H1 (cell line): ENCODE data around the gene TNPO2. TPM values are rescaled to one million over a fixed set of nuclear protein-coding genes. Genes with fewer than 3 reads are reported as not detected.

Experiments used
- CTCF ChIA-PET: fragments of 300-600 bp; sonication (Branson Sonifier 250); formaldehyde crosslinking; loops from one replicate; lab custom pipeline; 2021; ENCODE audit not compliant: partially characterized antibody; lab: Charles Lee
- POLR2A ChIA-PET: fragments of 300-600 bp; sonication (Branson Sonifier 250); formaldehyde crosslinking; loops from one replicate; lab custom pipeline; 2021; ENCODE audit warnings: inconsistent platforms; ENCODE audit not compliant: partially characterized antibody; lab: Charles Lee
- DNase-seq, 2 experiments: peaks; one replicate each; pipeline versions ENCODE4 v3.0.0 to v3.0.0-alpha.2; 2010 to 2022; ENCODE audit warnings: low spot score in 2 of 2, low read depth in 1 of 2, mixed read lengths in 1 of 2
- FAIRE-seq: peaks from 2 replicates; lab custom pipeline; 2011; peaks lifted over from hg19 to GRCh38; lab: Jason Lieb, UNC
- H2AFZ ChIP-seq: 2 replicates; pipeline ENCODE4 v1.8.1; 2012; ENCODE audit warnings: low read length, inconsistent platforms
- H2AK5ac ChIP-seq: 2 replicates; pipeline ENCODE4 v1.6.1; 2013; ENCODE audit warnings: low read depth, low read length
- H2BK120ac ChIP-seq: replicated peaks from 2 replicates; pipeline ENCODE3; 2013; ENCODE audit warnings: low read depth, low read length, inconsistent platforms
- H2BK12ac ChIP-seq: 2 replicates; pipeline ENCODE4 v1.6.1; 2013; ENCODE audit warnings: low read depth, low read length
- H2BK15ac ChIP-seq: 2 replicates; pipeline ENCODE4 v1.6.1; 2013; ENCODE audit warnings: low read length
- H2BK20ac ChIP-seq: 2 replicates; pipeline ENCODE4 v1.6.1; 2013; ENCODE audit warnings: low read length
- H2BK5ac ChIP-seq: 2 replicates; pipeline ENCODE4 v1.6.1; 2013; ENCODE audit warnings: low read depth, low read length
- H3K14ac ChIP-seq: 2 replicates; pipeline ENCODE4 v1.6.1; 2013; ENCODE audit warnings: inconsistent platforms; ENCODE audit not compliant: insufficient read length
- H3K18ac ChIP-seq: 2 replicates; pipeline ENCODE4 v1.6.1; 2013; ENCODE audit warnings: low read length; ENCODE audit errors: extremely low read depth
- H3K23ac ChIP-seq: 2 replicates; pipeline ENCODE4 v1.6.1; 2013; ENCODE audit warnings: inconsistent platforms; ENCODE audit not compliant: insufficient read length
- H3K23me2 ChIP-seq: 2 replicates; pipeline ENCODE4 v1.6.1; 2013; ENCODE audit warnings: low read depth, low read length
- H3K27ac ChIP-seq: 2 replicates; pipeline ENCODE4 v1.6.1; 2011; ENCODE audit warnings: low read depth, low read length, inconsistent platforms
- H3K27me3 ChIP-seq, 4 experiments: replicated peaks in 1 of 4; 1 replicate in 1 of 4; 2 replicates in 3 of 4; pipeline versions ENCODE4 v1.6.1 to v1.8.1; 2011 to 2013; ENCODE audit warnings: low read length in 3 of 4, mild to moderate bottlenecking in 3 of 4, inconsistent platforms in 2 of 4, mixed read lengths in 2 of 4, moderate library complexity in 1 of 4; ENCODE audit not compliant: control insufficient read depth in 3 of 4, insufficient read depth in 3 of 4; ENCODE audit errors: extremely low read depth in 1 of 4
- H3K36me3 ChIP-seq, 4 experiments: 2 replicates each; pipeline versions ENCODE4 v1.6.1 to v1.8.1; 2011 to 2013; ENCODE audit warnings: mild to moderate bottlenecking in 4 of 4, low read length in 3 of 4, moderate library complexity in 2 of 4, control low read depth in 1 of 4, inconsistent platforms in 1 of 4; ENCODE audit not compliant: insufficient read depth in 4 of 4, control insufficient read depth in 2 of 4
- H3K4ac ChIP-seq: replicated peaks from 2 replicates; pipeline ENCODE3; 2013; ENCODE audit warnings: low read length, low read depth, mixed read lengths, inconsistent platforms; ENCODE audit not compliant: insufficient read length
- H3K4me1 ChIP-seq, 4 experiments: replicated peaks in 1 of 4; 1 replicate in 1 of 4; 2 replicates in 3 of 4; pipeline versions ENCODE4 v1.6.1 to v1.8.1; 2011 to 2013; ENCODE audit warnings: low read length in 3 of 4, inconsistent platforms in 2 of 4, mixed read lengths in 1 of 4; ENCODE audit not compliant: insufficient read depth in 4 of 4, control insufficient read depth in 3 of 4
- H3K4me2 ChIP-seq, 2 experiments: 2 replicates each; pipeline versions ENCODE4 v1.6.1 to v1.8.1; 2011 to 2013; ENCODE audit warnings: low read depth in 2 of 2, low read length in 2 of 2, control low read depth in 1 of 2, inconsistent platforms in 1 of 2, mild to moderate bottlenecking in 1 of 2; ENCODE audit not compliant: insufficient read depth in 1 of 2
- H3K4me3 ChIP-seq, 4 experiments: fragments of 200-600, 300-600 bp in 1 of 4; sonication (generic), shearing (Covaris generic), sonication (Bioruptor Twin) in 1 of 4; 2 replicates each; pipeline versions ENCODE4 v1.5.1 to v1.8.1; 2011 to 2016; ENCODE audit warnings: low read length in 4 of 4, low read depth in 3 of 4, control low read depth in 2 of 4, inconsistent platforms in 2 of 4, mild to moderate bottlenecking in 2 of 4, mixed read lengths in 1 of 4, moderate library complexity in 1 of 4; ENCODE audit not compliant: insufficient read depth in 2 of 4; ENCODE audit errors: extremely low read depth in 1 of 4
- H3K56ac ChIP-seq: replicated peaks from 2 replicates; pipeline ENCODE3; 2013; ENCODE audit warnings: low read depth, mild to moderate bottlenecking, mixed read lengths, low read length, inconsistent platforms; ENCODE audit not compliant: insufficient read length
- H3K79me1 ChIP-seq: 2 replicates; pipeline ENCODE4 v1.6.1; 2013; ENCODE audit warnings: low read depth, low read length, control low read depth
- H3K79me2 ChIP-seq, 2 experiments: 2 replicates each; pipeline versions ENCODE4 v1.6.1 to v1.8.1; 2012 to 2013; ENCODE audit warnings: low read length in 2 of 2, mild to moderate bottlenecking in 2 of 2, inconsistent platforms in 1 of 2; ENCODE audit not compliant: insufficient read depth in 2 of 2, control insufficient read depth in 1 of 2
- H3K9ac ChIP-seq, 4 experiments: replicated peaks in 1 of 4; 1 replicate in 1 of 4; 2 replicates in 3 of 4; pipeline versions ENCODE4 v1.6.1 to v1.8.1; 2011 to 2013; ENCODE audit warnings: low read depth in 3 of 4, low read length in 3 of 4, control low read depth in 2 of 4, mild to moderate bottlenecking in 2 of 4, moderate library complexity in 2 of 4, inconsistent platforms in 1 of 4; ENCODE audit errors: extremely low read depth in 1 of 4
- H3K9me3 ChIP-seq, 2 experiments: 2 replicates each; pipeline versions ENCODE4 v1.6.1 to v1.8.1; 2012 to 2013; ENCODE audit warnings: mild to moderate bottlenecking in 2 of 2, moderate library complexity in 2 of 2, control low read depth in 1 of 2, inconsistent platforms in 1 of 2, low read depth in 1 of 2, low read length in 1 of 2, mixed read lengths in 1 of 2; ENCODE audit not compliant: insufficient read depth in 2 of 2
- H4K20me1 ChIP-seq, 2 experiments: replicated peaks in 1 of 2; 2 replicates each; pipeline versions ENCODE3 to v1.8.1; 2011 to 2013; ENCODE audit warnings: inconsistent platforms in 2 of 2, low read length in 2 of 2, mild to moderate bottlenecking in 1 of 2; ENCODE audit not compliant: insufficient read depth in 2 of 2, control insufficient read depth in 1 of 2
- H4K5ac ChIP-seq: 2 replicates; pipeline ENCODE4 v1.6.1; 2013; ENCODE audit warnings: low read length, low read depth, mixed read lengths, inconsistent platforms; ENCODE audit not compliant: insufficient read length
- H4K8ac ChIP-seq: 2 replicates; pipeline ENCODE4 v1.8.0; 2013; ENCODE audit warnings: mild to moderate bottlenecking, moderate library complexity, low read length, inconsistent platforms; ENCODE audit not compliant: insufficient read depth; ENCODE audit errors: extremely low read depth
- H4K91ac ChIP-seq: replicated peaks from 2 replicates; pipeline ENCODE3; 2013; ENCODE audit warnings: low read length, mixed read lengths, inconsistent platforms; ENCODE audit not compliant: insufficient read length
- EP300 ChIP-seq, 2 experiments: IDR thresholded peaks; 1 replicate in 1 of 2; 2 replicates in 1 of 2; pipeline ENCODE4 v1.6.1; 2011 to 2012; ENCODE audit warnings: low read depth in 2 of 2, low read length in 2 of 2, mild to moderate bottlenecking in 2 of 2, borderline replicate concordance in 1 of 2, inconsistent platforms in 1 of 2, moderate library complexity in 1 of 2
- EZH2 ChIP-seq: fragments of 200-600 bp; sonication (generic); IDR thresholded peaks from 2 replicates; pipeline ENCODE4 v1.7.1; 2012; ENCODE audit warnings: low read depth, mild to moderate bottlenecking, moderate library complexity, low read length, inconsistent platforms; ENCODE audit not compliant: severe bottlenecking
- GTF2F1 ChIP-seq: IDR thresholded peaks from 2 replicates; pipeline ENCODE4 v1.6.1; 2012; ENCODE audit warnings: low read depth, low read length, improper control_type of control experiment, borderline replicate concordance
- NANOG ChIP-seq: IDR thresholded peaks from 2 replicates; pipeline ENCODE4 v1.6.1; 2011; ENCODE audit warnings: low read length, low read depth, mild to moderate bottlenecking, inconsistent platforms; ENCODE audit not compliant: insufficient read depth, poor library complexity, severe bottlenecking
- PHF8 ChIP-seq: fragments of 200-600 bp; sonication (generic); conservative IDR thresholded peaks from 2 replicates; pipeline ENCODE4 v1.7.1; 2012; ENCODE audit warnings: low read depth, mild to moderate bottlenecking, inconsistent platforms, low read length, moderate library complexity
- SAP30 ChIP-seq: fragments of 300-600 bp; sonication (generic); IDR thresholded peaks from 2 replicates; pipeline ENCODE4 v1.7.1; 2012; ENCODE audit warnings: low read length, moderate library complexity, mild to moderate bottlenecking, inconsistent platforms; ENCODE audit not compliant: insufficient read depth, insufficient replicate concordance
- TEAD4 ChIP-seq: IDR thresholded peaks from 2 replicates; pipeline ENCODE4 v1.6.1; 2012; ENCODE audit warnings: low read depth, low read length, inconsistent platforms, mixed read lengths
- WGBS, 2 experiments: shearing (Covaris generic) in 1 of 2; methylation state at CpG; one replicate each; pipeline versions ENCODE4 v1.1.6 to v1.1.7; 2013 to 2015; ENCODE audit warnings: low lambda C conversion rate in 2 of 2, mixed read lengths in 2 of 2, inconsistent platforms in 1 of 2, low coverage in 1 of 2, missing lambda C conversion rate in 1 of 2; ENCODE audit not compliant: insufficient replicate concordance in 2 of 2, insufficient coverage in 1 of 2, insufficient read length in 1 of 2; ENCODE audit errors: extremely low coverage in 1 of 2, missing lambda C conversion rate in 1 of 2; 5-methylcytosine and 5-hydroxymethylcytosine counted together
- polyA plus RNA-seq, 7 experiments: library from polyadenylated mRNA; depleted of rRNA in 3 of 7; stranded (reverse) in 5 of 7; unstranded in 2 of 7; fragments of >200 nt in 5 of 7; fragments of 200-250 nt in 2 of 7; gene quantifications; 1 replicate in 5 of 7; 2 replicates in 1 of 7; 4 replicates in 1 of 7; pipeline versions ENCODE4 v1.2.1 to v1.2.3, GENCODE V29; 2011 to 2013; ENCODE audit warnings: missing spikeins in 2 of 7, mixed read lengths in 2 of 7
- total RNA-seq: library from RNA; stranded (reverse); fragmentation: NEBNext Ultra II Directional; extraction: Animal tissue kit (Norgen Biotek cat#: 25700); gene quantifications from 2 replicates; pipeline ENCODE4 v1.2.1, GENCODE V29; 2021

The TNPO2 gene
- total and polyA plus RNA-seq, 2 of the 8 experiments (the other 6 are each of a cell fraction or from before 2014, with no cell fraction given): 112 to 121 TPM

- Histone ChIP-seq H4K5ac (no peak overlapping the region), H3K9me3 (peaks cover 0 to 4% of the 10 kb centered on the region in 2 experiments; a peak in 1 of 4 replicates), H4K91ac (no peak overlapping the region), H4K8ac (no peak overlapping the region), H3K4me2 (no peak overlapping the region), H2BK20ac (no peak overlapping the region), H3K18ac (no peak overlapping the region), H3K36me3 (peaks cover 3 to 12% (median 7%) of the 10 kb centered on the region in 4 experiments; a peak in 6 of 8 replicates), H3K4me3 (no peak overlapping the region), H2BK12ac (no peak overlapping the region), H2AK5ac (no peak overlapping the region), H3K14ac (no peak overlapping the region), H3K79me1 (no peaks in the 10 kb centered on the region), H4K20me1 (peaks cover 0 to 3% of the 10 kb centered on the region in 2 experiments), H3K27me3 (no peaks in the 10 kb centered on the region), H3K4me1 (peaks cover 0 to 4% (median 3%) of the 10 kb centered on the region in 4 experiments; a peak in 5 of 7 replicates), H3K23me2 (no peaks in the 10 kb centered on the region), H3K4ac (no peak overlapping the region), H2BK120ac (no peak overlapping the region), H3K79me2 (no peaks in the 10 kb centered on the region), H3K23ac (no peak overlapping the region), H3K9ac (no peak overlapping the region), H2AFZ (no peak overlapping the region), H2BK5ac (no peak overlapping the region), H3K56ac (no peak overlapping the region), H3K27ac (no peak overlapping the region), H2BK15ac (no peak overlapping the region)
- WGBS, 2 experiments: 86% methylated on average over 6 of the region's 6 CpGs; no CpG with 5 or more reads in 1 of the 2 experiments
- FAIRE-seq: no peak
- CTCF ChIA-PET: interaction anchor here (1.2 kb wide), 1 partner anchor 12 kb away, joined by 3 read pairs; no protein-coding TSS in a partner anchor
- POLR2A ChIA-PET: interaction anchor here (1.0 to 1.4 kb wide), 2 partner anchors 12 to 21 kb away, joined by 3 to 4 read pairs; no protein-coding TSS in a partner anchor
- no peak for DNase-seq
- TF ChIP-seq EZH2 (no peak), GTF2F1 (no peak), SAP30 (no peak), NANOG (no peak), TEAD4 (no peak), EP300 (IDR thresholded peaks at IDR 0.05; ENCODE audit: borderline replicate concordance in 1 of 2, low read depth in 2 of 2, low read length in 2 of 2) (no peak), PHF8 (no peak)
Observed at GRCh38 chr19:12652219-12652618, 71.5 kb downstream of the TNPO2 start.
